HG03066 (cell line): Measurements from ENCODE around the gene CSDE1.

ENCODE experiments used
- ATAC-seq: cut with Tn5 transposase; IDR thresholded peaks from one replicate; pipeline ENCODE4 v1.9.1; 2021; ENCODE audit warnings: low read depth; ENCODE audit not compliant: unreplicated experiment

CSDE1 gene

DNA sequence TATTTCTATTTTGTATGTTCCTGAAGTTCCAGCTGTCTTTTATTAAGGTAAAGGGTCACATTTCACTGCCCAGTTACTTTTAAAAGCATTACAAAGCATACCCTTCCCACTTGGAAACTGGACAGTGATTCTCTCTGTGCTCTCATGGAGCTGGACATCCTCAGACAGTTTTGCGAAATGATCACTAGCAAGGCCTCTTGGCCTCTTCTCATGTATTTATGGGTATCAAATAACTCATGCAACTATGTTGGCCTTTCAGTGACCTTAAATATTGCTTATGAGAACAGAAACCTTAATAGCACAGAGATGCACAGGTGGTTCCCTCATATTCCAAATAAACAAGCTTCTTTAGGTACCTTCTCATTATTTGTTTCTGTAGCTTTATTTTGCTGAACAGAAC is 54.5 kb downstream of the CSDE1 start:
- no peak for ATAC-seq

DNA sequence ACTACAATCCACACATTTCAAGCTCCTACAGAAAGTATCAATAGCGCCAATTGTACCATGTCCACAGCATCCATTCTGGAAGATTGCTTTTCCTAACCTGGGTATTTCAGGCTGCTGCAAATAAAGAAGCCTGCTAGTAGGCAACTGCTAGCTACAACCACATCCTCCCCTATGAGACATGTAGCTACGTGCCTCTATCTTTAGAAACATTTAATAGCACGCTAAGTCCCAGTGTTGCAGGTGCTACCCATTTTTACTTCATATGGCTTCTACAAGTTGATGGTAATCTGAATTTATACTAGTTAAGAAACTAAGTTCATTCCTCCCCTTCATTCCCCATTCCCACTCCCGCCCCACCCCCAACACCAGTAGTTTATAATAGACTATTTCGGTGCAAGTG is 55.0 kb downstream of the CSDE1 start:
- ATAC-seq, result peak; percentile 64

DNA sequence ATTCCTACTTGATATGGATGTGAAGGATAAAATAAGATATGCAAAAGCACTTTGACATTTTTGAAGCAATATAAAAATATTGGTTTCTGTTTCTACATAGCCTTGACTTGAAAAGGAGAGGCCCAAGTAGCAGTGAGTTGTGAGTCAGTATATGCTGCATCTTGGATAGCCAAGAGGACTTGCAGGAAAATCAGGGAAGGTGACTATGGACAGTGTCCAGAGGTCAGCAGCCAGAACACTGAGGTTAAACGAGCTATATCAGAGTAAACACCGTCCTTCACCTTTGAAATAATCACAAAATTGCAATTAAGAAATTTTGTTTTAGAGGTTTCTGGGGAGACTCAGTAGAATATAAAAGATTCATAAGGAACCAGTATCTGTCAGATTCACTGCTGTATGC is 55.9 kb downstream of the CSDE1 start:
- no peak for ATAC-seq

DNA sequence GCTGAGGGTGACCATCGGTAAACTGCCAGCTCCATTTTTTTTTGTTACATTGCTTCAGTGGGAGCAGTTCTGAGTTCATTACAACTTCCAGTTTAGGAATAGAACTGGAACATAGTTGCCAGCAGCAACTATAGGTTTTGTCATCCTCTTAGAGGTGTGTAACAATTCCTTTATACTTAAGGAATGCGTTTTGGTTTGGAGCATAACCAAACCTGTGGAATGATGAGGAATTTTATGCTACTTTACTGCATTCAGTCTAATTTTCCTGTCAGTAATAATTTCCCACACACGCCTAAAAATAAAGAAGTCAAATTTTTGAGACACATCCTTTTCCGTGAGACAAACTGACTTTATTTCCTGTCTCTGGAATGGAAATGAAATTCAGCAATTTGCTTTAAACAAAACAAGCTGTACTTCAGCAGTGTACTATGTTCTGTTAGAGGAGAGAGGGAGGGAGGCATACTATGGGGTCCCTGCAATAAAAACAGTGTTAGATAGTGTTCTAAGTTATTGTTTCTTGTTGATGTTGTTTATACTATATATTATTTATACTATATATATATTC is 57.7 kb downstream of the CSDE1 start:
- no peak for ATAC-seq

DNA sequence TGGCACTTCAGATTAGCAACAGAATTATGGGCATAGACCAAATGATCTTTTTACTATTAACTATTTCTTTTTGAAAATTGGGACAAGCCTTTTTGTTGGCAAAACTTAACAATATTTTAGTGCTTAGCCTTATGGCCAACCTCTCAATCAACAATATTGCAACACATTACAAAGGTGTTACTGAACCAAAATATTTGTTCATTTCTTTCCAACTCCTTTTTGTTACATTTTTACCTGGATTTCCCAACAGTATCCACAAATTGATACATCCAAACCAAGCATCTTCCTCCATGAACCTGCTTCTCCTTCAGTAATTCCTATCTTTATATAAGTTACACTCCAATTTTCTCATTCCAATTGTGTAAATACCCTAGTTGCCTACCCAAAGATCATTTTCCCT is 61.0 kb downstream of the CSDE1 start:
- ATAC-seq, result no peak

DNA sequence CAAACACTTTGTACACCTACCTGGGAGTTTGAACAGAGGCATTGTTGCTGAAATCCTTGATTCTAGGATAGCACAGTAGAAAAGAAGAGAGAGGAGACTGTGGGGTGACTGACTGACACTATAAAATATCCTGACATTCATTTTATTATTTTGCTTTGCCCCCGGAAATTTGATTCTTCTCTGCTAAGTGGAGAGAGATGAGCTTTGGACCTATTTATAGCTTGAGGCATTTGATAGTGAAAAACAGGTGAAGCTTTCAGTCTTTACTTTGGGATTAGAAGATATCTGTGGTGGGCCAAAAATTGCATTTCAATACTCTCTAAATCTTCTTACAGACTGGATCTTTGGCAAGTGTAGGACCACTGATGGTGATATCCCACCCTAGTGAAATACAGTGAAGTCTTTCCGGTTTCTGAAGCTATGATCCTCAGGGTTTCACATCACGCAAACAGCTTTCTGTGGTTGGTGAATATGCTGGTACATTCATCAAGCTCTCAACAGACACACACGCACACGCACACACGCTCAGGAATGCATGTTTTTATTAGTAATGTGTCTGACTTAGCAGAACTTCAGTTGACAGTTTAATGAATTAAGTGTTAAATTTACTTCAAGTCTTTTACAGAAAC is 62.2 kb downstream of the CSDE1 start, which contains the start of gene AMPD1:
TSS of gene AMPD1 (minus strand) at position 117 of the 629 bp plus-strand sequence. CDS start at position 42, 75 bp downstream.
- ATAC-seq, result no peak

DNA sequence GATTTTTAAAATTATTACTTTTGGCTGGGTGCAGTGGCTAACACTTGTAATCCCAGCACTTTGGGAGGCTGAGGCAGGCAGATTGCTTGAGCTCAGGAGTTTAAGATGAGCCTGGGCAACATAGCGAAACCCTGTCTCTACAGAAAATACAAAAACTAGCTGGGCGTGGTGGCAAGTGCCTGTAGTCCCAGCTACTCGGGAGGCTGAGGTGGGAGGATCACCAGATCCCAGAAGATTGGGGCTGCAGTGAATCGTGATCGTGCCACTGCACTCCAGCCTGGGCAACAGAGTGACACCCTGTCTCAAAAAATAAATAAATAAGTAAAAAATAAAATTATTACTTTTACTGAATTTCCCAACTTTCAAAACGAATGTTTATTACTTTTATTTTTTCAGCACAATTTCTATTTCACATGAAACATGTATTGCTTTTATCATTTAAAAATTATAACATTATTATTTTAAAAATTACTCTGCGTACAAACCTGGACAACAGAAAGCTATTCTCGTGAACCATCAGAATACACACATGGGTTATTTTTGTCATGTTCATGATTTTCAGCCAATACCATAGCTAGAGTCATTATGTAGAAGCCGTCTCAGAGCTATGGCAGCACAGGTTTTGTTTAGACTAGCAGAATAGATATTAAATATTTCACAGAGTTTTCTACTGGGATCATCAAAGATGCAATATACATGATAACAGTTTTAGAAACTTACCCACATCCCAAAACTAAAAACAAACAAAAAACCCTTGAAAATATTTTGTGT is 63.1 kb downstream of the CSDE1 start:
- no peak for ATAC-seq

DNA sequence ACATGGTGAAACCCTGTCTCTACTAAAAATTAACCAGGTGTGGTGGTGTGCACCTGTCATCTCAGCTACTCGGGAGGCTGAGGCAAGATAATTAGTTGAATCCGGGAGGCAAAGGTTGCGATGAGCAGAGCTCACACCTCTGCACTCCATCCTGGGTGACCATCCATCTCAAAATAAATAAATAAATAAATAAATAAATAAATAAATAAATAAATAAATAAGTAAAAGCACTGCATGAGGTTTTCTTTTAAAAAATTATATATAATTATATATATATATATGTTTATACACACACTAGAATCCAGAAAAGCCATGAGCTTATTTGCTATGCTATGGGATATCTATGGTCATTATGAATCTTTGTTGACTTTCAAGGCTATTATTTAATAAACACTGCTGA is 64.8 kb downstream of the CSDE1 start:
- ATAC-seq, result no peak

DNA sequence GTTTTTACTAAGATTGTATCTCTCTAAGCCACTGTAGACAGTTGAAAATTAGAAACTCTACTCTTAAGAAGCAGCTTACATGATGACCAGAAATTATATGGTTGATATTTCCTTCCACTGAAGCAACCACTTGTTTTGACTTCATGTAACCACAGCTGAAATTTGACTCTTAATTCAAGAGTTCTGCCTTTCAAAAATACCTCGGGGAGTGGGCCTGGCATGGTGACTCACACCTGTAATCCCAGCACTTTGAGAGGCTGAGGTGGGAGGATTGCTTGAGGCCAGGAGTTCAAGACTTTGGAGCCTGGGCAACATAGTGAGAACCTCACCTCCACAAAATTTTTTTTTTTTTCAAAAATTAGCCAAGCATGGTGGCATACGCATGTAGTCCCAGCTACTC is 66.7 kb downstream of the CSDE1 start:
- ATAC-seq, result no peak

DNA sequence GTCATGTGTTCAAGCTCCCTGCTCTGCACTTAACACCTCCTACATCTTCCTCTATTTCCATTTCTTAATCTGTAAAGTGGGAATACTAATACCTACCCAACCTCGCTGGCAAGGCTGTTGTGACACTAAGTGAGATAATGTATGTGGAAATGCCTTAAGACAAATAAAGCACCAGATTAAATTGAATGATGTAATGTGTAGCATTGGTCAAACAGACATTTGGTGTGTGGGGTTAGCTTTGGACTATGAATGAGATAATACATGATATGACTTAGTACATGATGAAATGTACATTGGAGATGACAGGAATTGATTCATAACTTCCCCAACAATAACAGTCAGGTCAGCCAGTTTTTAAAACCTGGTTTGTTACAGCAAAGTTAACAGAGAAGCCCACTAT is 67.6 kb downstream of the CSDE1 start:
- ATAC-seq, result no peak

DNA sequence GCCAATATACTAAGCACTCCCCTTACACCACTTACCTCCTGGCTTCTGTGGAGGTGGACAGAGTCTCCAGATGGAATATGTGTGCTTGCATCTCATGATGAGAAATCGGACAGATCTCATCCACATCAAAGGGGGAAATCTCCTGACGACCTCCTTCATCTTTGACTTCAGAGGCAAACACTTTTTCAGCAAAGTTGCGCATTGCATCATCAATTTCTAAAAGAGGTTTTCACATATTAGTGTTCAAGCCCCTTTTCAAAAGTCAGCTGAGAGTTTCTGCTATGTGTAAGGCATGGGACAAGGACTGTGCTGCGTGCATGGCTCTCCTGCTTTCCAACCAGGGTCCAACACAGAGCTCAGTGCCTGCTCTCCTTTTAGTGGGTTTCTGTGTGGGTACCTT is 69.3 kb downstream of the CSDE1 start:
- no peak for ATAC-seq

DNA sequence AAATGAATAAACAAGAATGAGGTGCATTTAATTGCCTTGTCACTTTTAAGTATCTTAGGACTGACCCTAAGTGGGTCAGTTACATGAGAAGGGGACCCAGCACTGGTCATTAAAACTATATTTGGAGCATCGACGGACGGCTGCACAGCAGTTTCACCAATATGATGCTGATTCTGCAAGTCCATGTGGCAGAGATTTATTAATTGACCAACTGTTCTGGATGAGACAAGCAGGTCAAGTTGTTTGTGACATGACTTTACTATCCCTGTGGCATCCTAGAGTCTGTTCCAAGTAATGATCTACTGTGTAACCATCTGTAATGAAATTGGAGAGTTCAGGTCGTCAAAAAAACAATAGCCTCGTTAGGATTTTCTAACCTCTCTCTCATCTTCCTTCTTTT is 71.9 kb downstream of the CSDE1 start:
- no peak for ATAC-seq

DNA sequence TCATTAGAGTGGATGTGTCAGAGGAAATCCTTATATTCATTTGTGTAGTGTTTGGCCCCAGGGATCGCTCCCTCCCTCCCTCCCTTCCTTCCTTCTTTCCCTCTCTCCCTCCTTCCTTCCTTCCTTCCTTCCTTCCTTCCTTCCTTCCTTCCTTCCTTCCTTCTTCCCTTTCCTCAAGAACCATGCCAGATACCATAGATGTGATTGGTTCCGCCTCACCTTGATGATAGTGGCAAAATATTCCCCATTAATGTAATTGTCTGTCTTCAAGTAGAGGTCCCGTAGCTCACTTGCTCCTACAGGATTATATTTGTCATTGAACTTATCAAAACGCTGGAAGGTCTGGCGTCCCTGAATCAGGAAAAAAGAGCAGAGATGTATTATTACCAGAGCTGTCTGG is 80.1 kb downstream of the CSDE1 start:
- no peak for ATAC-seq

DNA sequence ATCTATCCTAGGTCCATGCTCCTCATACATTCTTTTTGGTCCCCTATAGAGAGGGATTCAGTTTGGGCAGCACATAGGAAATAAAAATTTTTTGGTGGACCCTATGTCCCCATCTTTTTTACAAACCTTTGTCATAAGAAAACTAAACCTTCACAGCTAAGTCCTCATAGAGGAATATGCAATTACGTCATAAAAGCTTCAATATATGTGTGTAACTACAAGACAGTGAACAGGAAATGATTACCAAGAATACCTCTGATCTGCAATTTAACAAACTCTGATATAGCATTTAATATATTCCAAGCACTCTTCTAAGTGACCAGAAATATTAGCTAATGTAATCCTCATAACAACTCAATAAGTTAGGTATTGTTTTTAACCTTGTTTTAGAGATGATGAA is 81.7 kb downstream of the CSDE1 start:
- no peak for ATAC-seq

DNA sequence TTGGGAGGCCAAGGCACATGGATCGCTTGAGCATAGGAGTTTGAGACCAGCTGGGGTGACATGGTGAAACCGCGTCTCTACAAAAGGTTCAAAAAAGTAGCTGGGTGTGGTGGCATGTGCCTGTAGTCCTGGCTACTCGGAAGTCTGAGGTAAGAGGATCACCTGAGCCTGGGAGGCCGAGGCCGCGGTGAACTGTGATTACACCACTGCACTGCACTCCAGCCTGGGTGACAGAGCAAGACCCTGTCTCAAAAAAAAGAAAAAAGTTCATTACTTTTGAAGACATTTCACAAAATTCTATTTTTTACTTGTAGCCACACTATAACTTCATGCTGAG is 85.9 kb downstream of the CSDE1 start:
- no peak for ATAC-seq

DNA sequence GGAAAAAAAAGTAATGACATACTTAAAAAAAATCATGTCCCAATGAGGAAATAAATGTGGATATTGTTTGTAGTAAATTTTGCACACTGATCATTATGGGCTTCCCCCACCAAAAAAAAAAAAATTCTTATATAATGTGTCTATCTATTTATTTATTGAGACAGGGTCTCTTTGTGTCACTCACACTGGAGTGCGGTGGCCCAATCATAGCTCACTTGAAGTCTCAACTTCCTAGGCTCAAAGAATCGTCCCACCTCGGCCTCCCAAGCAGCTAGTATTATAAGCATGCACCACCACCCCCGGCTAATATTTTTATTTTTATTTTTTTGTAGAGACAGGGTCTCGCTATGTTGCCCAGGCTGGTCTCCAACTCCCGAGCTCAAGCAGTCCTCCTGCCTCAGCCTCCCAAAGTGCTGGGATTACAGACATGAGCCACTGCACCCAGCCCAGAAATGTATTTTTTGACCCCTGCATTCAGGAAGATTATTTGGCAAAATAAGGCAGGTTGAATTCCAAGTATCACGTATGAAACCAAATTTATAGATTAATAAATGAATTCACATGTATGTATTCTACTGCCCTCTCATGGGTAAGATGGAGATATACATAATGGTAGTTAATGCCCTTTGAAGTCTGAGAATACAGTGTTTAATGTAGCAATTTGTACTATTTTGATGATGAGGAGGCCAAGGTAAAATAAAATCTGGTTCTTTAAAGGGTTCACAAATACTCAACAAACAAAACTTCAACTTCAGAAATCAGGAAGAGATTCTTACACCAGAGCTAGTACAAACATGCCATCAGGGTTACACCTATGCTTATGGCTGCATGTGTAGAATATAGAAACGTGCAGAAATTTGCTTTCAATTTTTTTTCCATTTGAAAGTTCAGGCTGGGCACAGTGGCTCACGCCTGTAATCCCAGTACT is 86.5 kb downstream of the CSDE1 start:
- ATAC-seq, result no peak

DNA sequence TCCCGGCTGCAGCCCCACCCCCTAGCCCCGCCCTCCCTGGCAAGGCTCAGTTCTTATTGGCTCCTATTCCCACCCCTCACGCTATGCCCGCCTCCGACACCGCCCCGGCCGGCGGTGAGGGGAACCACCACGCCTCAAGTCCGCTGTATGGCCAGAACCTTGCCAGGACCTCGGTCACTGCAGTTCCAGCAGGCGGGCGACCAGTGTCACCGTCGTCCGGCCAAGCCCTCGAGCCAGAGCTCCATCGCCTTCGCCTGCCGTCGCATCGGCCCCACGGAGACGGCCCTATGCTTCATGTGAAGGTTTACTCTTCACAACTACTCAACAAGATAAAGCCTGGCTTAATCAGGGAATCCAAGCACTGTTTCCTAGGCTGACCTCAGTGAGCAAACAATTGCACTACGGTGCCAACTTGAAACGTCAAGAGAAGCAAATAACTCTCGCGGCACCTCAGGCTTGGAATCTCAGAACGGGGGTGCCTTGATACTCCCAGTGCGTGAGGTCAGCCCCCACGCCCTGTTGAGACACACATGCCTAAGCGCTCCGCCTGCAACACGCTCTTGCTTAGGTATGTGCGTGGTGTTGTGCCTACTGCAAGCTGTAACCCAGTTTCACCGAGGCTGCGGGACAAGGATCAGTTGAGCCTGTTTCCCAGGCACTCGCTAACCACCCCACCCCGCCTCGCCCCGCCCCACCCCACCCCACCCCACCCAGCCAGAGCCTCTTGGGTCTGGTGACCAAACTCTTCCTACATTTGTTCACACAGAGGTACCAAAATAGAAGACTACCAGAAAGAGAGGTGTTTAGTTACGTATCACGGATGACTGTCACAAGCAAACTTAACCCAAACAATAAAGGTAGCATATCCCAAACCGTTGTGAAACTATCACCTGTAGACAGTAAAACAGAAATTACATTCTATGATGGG is 87.4 kb downstream of the CSDE1 start:
- ATAC-seq, result peak; percentile 98

DNA sequence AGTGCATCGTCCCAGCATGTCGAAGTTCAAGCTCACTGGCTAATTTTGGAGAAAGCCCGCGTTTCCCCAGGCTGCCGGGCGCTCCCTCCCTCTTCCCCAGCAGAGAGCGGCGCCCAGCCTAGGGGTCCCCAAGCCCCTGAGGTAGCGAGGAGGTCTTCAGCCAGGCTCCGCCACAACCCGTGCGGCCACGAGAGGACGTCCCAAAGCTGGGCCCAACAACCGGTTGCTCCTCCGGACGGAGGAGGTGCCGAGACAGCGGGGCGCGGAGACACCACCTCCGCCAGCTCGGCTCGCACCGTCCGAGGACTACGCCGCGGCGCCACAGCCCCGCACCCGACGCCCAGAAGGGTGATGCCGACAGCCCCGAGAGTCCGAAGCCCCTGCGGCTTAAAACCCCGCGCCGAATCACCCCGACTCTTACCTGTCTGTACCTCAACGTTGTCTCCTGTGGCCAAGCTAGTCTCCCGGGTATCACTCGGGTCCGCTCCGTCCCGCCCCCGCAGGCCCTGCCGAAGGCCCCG is 88.2 kb downstream of the CSDE1 start, which contains the start of gene DENND2C:
TSS of gene DENND2C (minus strand) at position 488 of the 521 bp plus-strand sequence. CDS start 44,065 bp downstream, outside the sequence.
- peak; percentile 54 for ATAC-seq

DNA sequence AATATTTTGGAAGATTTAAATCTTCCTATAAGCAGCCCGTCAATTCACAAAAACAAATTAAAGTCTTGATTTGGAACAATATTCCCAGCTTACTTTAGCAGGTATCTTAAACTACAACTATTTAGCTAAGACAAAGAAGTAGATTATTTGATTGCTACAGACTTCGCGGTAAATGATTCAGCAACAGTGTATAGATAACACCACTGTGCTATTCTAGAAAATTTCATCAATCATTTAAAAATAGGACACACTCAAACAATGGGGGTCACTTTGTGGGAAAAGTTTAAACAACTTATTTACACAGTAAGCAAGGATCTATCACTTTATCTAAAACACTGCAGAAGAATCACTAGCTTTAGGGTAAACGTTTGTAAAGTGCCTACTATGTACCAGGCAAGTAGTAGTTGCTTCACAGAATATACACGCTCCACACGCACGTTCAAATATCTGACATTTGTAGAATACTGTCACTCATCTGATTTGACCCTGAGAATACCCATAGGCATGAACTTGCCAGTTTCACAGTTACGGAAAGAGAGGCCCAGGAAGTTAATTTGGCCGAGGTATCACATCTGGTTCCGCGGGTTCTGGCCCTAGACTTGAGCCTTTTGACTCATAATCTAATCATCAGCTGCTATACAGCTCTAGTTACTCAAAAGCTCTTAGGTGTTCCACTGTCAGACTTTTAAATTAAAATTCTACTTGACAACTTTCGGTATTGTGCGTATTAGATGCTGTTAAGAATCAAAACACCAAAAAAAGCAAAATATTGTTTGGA is 88.8 kb downstream of the CSDE1 start:
- ATAC-seq, result no peak
